ENCODE measurements around the gene PRMT7.

Gene PRMT7

GRCh38 chr16:68368301-68368888 lies 57.6 kb downstream of the PRMT7 start:
- no peak for TF ChIP-seq CTCF (IDR thresholded peaks at IDR 0.05; ENCODE audit: low read depth, low read length)
- no peak overlapping the region for H3K4me3 ChIP-seq (ENCODE audit: low read depth, low read length)
- in situ Hi-C loops (cut with HindIII; ENCODE audit: low sequenced_read_pairs), result no loop called here
- no peak for DNase-seq (ENCODE audit: low read depth, low spot score)

DNA sequence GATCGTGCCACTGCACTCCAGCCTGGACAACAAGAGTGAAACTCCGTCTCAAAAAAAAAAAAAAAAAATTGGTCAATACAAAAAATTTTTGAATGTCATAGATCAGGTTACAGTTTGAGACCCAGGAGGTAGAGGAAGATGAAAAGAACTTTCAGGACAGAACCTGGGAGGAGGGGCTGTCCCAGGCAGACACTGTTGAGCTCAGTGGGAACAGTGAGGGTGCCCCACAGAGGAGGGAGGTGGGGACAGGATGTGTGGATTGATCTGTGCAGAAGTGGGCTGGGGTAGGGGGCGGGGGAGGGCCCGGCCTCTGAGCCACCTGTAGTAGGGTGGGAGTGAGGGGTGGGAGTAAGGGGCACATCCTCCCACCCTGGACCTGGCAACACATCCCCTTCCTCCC lies 58.3 kb downstream of the PRMT7 start:
- no peak for DNase-seq (ENCODE audit: low read depth, low spot score)
- no peak overlapping the region for H3K4me3 ChIP-seq (ENCODE audit: low read depth, low read length)
- no peak for TF ChIP-seq CTCF (IDR thresholded peaks at IDR 0.05; ENCODE audit: low read depth, low read length)
- in situ Hi-C loops (cut with HindIII; ENCODE audit: low sequenced_read_pairs), result no loop called here

GRCh38 chr16:68369697-68370580 lies 59.1 kb downstream of the PRMT7 start:
- no peak for TF ChIP-seq CTCF (IDR thresholded peaks at IDR 0.05; ENCODE audit: low read depth, low read length)
- H3K4me3 ChIP-seq (ENCODE audit: low read depth, low read length), result no peak overlapping the region
- in situ Hi-C loops (cut with HindIII; ENCODE audit: low sequenced_read_pairs), result no loop called here
- DNase-seq (ENCODE audit: low read depth, low spot score), result no peak

- DNase-seq (ENCODE audit: low read depth, low spot score), result no peak
- in situ Hi-C loops (cut with HindIII; ENCODE audit: low sequenced_read_pairs), result no loop called here
- no peak overlapping the region for H3K4me3 ChIP-seq (ENCODE audit: low read depth, low read length)
- TF ChIP-seq CTCF (IDR thresholded peaks at IDR 0.05; ENCODE audit: low read depth, low read length), result no peak
Measured at GRCh38 chr16:68370581-68371275, 59.9 kb downstream of the PRMT7 start.

DNA sequence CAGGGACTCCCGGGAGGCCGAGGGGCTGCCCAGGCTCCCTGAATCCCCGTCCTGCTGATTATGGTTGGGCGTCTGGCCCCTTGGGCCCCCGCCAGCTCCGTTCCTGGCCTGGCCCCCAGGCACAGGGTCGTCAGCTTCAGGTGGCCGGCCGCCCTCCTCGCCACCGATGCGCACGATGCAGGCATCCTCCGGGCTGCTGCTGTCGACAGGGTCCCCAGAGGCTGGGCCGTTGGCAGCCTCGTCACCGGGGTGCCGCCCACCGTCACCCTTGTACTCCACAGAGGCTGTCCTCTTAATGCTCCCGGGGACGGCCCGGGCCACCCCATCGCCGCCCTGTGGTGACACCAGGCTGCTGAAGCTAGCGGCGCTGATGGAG lies 60.4 kb downstream of the PRMT7 start:
- H3K4me3 ChIP-seq (ENCODE audit: low read depth, low read length), result no peak overlapping the region
- TF ChIP-seq CTCF (IDR thresholded peaks at IDR 0.05; ENCODE audit: low read depth, low read length), result no peak
- no peak for DNase-seq (ENCODE audit: low read depth, low spot score)
- in situ Hi-C loops (cut with HindIII; ENCODE audit: low sequenced_read_pairs), result no loop called here

- TF ChIP-seq CTCF (IDR thresholded peaks at IDR 0.05; ENCODE audit: low read depth, low read length), result no peak
- in situ Hi-C loops (cut with HindIII; ENCODE audit: low sequenced_read_pairs), result no loop called here
- no peak for DNase-seq (ENCODE audit: low read depth, low spot score)
- no peak overlapping the region for H3K4me3 ChIP-seq (ENCODE audit: low read depth, low read length)
Measured at GRCh38 chr16:68371706-68372380, 61.0 kb downstream of the PRMT7 start.
